WTC11 (cell line): ENCODE measurements around the gene SNX3.

Source experiments
- NR2C2 ChIP-seq: sonication (generic); formaldehyde crosslinking; IDR thresholded peaks from 2 replicates; pipeline ENCODE4 v1.8.0; 2022; ENCODE audit warnings: mild to moderate bottlenecking, missing genetic modification reagents
- TF ChIP-seq, protein P1 (sequence below): fragments of 200-600 bp; IDR thresholded peaks from 2 replicates; pipeline ENCODE4 v1.8.0; 2022; ENCODE audit warnings: antibody characterized with exemption
- TF ChIP-seq, protein P2 (sequence below): sonication (generic); formaldehyde crosslinking; IDR thresholded peaks from 2 replicates; pipeline ENCODE4 v1.8.1; 2022; ENCODE audit warnings: low read depth, missing genetic modification reagents, borderline replicate concordance
- TF ChIP-seq, protein P3 (sequence below): sonication (generic); formaldehyde crosslinking; IDR thresholded peaks from 2 replicates; pipeline ENCODE4 v1.8.0; 2022; ENCODE audit warnings: mild to moderate bottlenecking, missing genetic modification reagents

DNA sequence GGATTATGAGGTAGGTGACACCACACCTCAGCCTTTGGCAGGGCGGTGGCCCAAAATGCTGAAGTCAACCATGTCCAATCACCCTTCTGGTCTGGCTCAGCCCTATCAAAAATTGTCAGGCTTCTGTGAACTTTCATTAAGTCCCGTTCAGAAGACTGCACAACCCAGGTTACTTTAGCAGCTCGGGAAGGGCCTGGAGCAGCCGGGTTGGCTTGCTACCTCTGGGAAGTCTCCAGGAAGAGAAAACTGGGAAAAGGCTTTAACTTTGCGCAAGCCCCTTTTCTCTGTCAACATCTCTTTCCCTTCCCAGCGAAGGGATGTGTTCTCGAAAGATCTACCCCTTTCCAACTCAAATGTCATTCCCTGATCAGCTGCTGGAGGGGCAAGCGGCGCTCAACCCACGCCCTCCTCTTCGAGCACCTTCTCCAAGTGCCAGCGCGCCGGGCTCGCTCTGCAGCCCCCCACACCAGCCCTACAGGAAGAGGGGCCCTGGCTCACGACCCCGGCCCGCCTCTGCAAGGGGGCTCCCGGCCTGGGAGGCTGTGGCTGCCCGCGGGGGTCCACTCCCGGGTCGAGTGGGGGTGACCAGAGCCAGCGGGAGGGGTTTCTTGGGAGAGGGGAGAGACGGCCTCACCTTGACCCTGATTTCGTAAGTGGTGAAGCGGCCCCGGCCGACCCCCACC, 573 bp downstream of the SNX3 start:
- TF ChIP-seq, protein P1, sequence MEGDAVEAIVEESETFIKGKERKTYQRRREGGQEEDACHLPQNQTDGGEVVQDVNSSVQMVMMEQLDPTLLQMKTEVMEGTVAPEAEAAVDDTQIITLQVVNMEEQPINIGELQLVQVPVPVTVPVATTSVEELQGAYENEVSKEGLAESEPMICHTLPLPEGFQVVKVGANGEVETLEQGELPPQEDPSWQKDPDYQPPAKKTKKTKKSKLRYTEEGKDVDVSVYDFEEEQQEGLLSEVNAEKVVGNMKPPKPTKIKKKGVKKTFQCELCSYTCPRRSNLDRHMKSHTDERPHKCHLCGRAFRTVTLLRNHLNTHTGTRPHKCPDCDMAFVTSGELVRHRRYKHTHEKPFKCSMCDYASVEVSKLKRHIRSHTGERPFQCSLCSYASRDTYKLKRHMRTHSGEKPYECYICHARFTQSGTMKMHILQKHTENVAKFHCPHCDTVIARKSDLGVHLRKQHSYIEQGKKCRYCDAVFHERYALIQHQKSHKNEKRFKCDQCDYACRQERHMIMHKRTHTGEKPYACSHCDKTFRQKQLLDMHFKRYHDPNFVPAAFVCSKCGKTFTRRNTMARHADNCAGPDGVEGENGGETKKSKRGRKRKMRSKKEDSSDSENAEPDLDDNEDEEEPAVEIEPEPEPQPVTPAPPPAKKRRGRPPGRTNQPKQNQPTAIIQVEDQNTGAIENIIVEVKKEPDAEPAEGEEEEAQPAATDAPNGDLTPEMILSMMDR, result no peak
- no peak for TF ChIP-seq NR2C2 (CRISPR knock-in tag)
- TF ChIP-seq, protein P2, sequence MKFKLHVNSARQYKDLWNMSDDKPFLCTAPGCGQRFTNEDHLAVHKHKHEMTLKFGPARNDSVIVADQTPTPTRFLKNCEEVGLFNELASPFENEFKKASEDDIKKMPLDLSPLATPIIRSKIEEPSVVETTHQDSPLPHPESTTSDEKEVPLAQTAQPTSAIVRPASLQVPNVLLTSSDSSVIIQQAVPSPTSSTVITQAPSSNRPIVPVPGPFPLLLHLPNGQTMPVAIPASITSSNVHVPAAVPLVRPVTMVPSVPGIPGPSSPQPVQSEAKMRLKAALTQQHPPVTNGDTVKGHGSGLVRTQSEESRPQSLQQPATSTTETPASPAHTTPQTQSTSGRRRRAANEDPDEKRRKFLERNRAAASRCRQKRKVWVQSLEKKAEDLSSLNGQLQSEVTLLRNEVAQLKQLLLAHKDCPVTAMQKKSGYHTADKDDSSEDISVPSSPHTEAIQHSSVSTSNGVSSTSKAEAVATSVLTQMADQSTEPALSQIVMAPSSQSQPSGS, result no peak
- TF ChIP-seq, protein P3, sequence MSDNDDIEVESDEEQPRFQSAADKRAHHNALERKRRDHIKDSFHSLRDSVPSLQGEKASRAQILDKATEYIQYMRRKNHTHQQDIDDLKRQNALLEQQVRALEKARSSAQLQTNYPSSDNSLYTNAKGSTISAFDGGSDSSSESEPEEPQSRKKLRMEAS (CRISPR knock-in tag), result no peak
